OCI-LY7 (cell line): ENCODE measurements around the gene TBX20. TPM values are rescaled to one million over a fixed set of nuclear protein-coding genes. Genes with fewer than 3 reads are reported as not detected.
"Not testable (repeated sequence)": the region's sequence is repeated elsewhere in the genome, so short reads cannot be mapped to it uniquely, and the experiment has no call there.

Source experiments
- BruUV-seq: library from RNA; stranded (reverse); fragments of 400-500 nt; replicated peaks from 2 replicates; lab custom pipeline; 2021; lab: Mats Ljungman, UMichigan
- CTCF ChIA-PET: fragments of 300-600 bp; sonication (Branson Sonifier 250); formaldehyde crosslinking; loops from one replicate; lab custom pipeline; 2022; ENCODE audit warnings: antibody characterized with exemption; ENCODE audit not compliant: unreplicated experiment; lab: Charles Lee
- POLR2A ChIA-PET: fragments of 300-600 bp; sonication (Branson Sonifier 250); formaldehyde crosslinking; loops from one replicate; lab custom pipeline; 2022; ENCODE audit warnings: antibody characterized with exemption; lab: Charles Lee
- DNase-seq: peaks from one replicate; pipeline ENCODE4 v3.0.0-alpha.2; 2015; ENCODE audit warnings: low spot score
- H2AFZ ChIP-seq: fragments of 200-600 bp; sonication (generic), shearing (Covaris generic); 2 replicates; pipeline ENCODE4 v1.6.1; 2014; ENCODE audit warnings: mild to moderate bottlenecking, antibody characterized with exemption, low read length, moderate library complexity
- H3K27ac ChIP-seq: fragments of 200-600 bp; sonication (generic); 2 replicates; pipeline ENCODE4 v1.5.1; 2014; ENCODE audit warnings: mixed run types, low read depth, mild to moderate bottlenecking, moderate library complexity, low read length, inconsistent platforms; ENCODE audit not compliant: poor library complexity, severe bottlenecking
- H3K36me3 ChIP-seq: fragments of 200-600 bp; sonication (generic); 2 replicates; pipeline ENCODE4 v1.6.1; 2014; ENCODE audit warnings: mild to moderate bottlenecking, antibody characterized with exemption, low read length, moderate library complexity, mixed read lengths; ENCODE audit not compliant: insufficient read depth
- H3K4me1 ChIP-seq: fragments of 200-600 bp; sonication (generic); 2 replicates; pipeline ENCODE4 v1.5.1; 2014; ENCODE audit warnings: mild to moderate bottlenecking, low read length; ENCODE audit not compliant: insufficient read depth, poor library complexity, severe bottlenecking
- H3K4me2 ChIP-seq: fragments of 200-600 bp; sonication (generic); 2 replicates; pipeline ENCODE4 v1.6.1; 2014; ENCODE audit warnings: mild to moderate bottlenecking, low read length
- H3K4me3 ChIP-seq: fragments of 200-600 bp; sonication (generic); 2 replicates; pipeline ENCODE4 v1.5.1; 2014; ENCODE audit warnings: mild to moderate bottlenecking, low read depth, low read length; ENCODE audit not compliant: poor library complexity, severe bottlenecking
- H3K79me2 ChIP-seq: fragments of 200-600 bp; sonication (generic); 2 replicates; pipeline ENCODE4 v1.6.1; 2016; ENCODE audit warnings: low read depth, mild to moderate bottlenecking, low read length, moderate library complexity, mixed read lengths; ENCODE audit not compliant: insufficient read depth
- H3K9me2 ChIP-seq: fragments of 200-600 bp; sonication (generic); 2 replicates; pipeline ENCODE4 v1.6.1; 2016; ENCODE audit warnings: mild to moderate bottlenecking, low read length, mixed read lengths; ENCODE audit not compliant: insufficient read depth
- H3K9me3 ChIP-seq: fragments of 200-600 bp; sonication (generic); 2 replicates; pipeline ENCODE4 v1.6.1; 2014; ENCODE audit warnings: mild to moderate bottlenecking, mixed run types, low read length, mixed read lengths
- H4K20me1 ChIP-seq: fragments of 200-600 bp; sonication (generic); 2 replicates; pipeline ENCODE4 v1.6.1; 2014; ENCODE audit warnings: mild to moderate bottlenecking, antibody characterized with exemption, low read length, moderate library complexity, mixed read lengths; ENCODE audit not compliant: insufficient read depth
- intact Hi-C: fragments of 100-400 bp; cut with micrococcal nuclease; formaldehyde crosslinking; loops from one replicate; pipeline ENCODE4 v1.10.0; 2022; ENCODE audit not compliant: unreplicated experiment
- total RNA-seq, 2 experiments: library from RNA; depleted of rRNA in 1 of 2; stranded (reverse); fragments of >200 nt in 1 of 2; shearing (Covaris generic) in 1 of 2; gene quantifications; 2 replicates each; pipeline ENCODE4 v1.2.3, GENCODE V29; 2014 to 2022

TBX20 gene
- total RNA-seq, 2 experiments from 2014 or later, result 2.6 to 6.0 TPM

- H3K9me3 ChIP-seq, CTCF ChIA-PET, H3K4me3 ChIP-seq, H3K27ac ChIP-seq, POLR2A ChIA-PET, H3K36me3 ChIP-seq, intact Hi-C loops, H3K4me2 ChIP-seq, DNase-seq, H3K4me1 ChIP-seq, H4K20me1 ChIP-seq, BruUV-seq, H3K9me2 ChIP-seq, H2AFZ ChIP-seq, H3K79me2 ChIP-seq: not testable (repeated sequence)
These were observed 51.5 kb downstream of the TBX20 start for GRCh38 chr7:35202353-35202752.

DNA sequence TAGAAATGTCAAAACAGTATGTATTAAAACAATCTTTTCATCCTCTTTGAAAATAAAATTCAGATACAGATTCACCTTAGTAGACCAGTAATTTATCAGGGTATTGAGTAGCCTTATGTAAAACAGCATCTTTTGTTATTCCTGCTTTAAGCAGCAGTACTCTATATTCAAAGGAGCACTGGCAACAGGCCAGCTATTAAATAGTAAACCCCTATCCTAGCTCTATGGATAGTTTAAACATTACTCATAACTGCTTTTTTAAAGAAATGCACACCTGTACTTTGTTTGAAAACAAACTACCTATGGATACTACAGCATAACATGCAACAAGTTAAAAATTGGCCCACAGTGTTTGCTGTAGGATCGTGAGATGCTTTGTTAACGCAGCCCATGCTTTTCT lies 53.7 kb downstream of the TBX20 start:
- H3K9me2 ChIP-seq, H3K4me2 ChIP-seq, CTCF ChIA-PET, H3K36me3 ChIP-seq, BruUV-seq, H2AFZ ChIP-seq, intact Hi-C loops, H4K20me1 ChIP-seq, H3K4me3 ChIP-seq, H3K27ac ChIP-seq, DNase-seq, H3K4me1 ChIP-seq, POLR2A ChIA-PET, H3K9me3 ChIP-seq, H3K79me2 ChIP-seq: not testable (repeated sequence)

DNA sequence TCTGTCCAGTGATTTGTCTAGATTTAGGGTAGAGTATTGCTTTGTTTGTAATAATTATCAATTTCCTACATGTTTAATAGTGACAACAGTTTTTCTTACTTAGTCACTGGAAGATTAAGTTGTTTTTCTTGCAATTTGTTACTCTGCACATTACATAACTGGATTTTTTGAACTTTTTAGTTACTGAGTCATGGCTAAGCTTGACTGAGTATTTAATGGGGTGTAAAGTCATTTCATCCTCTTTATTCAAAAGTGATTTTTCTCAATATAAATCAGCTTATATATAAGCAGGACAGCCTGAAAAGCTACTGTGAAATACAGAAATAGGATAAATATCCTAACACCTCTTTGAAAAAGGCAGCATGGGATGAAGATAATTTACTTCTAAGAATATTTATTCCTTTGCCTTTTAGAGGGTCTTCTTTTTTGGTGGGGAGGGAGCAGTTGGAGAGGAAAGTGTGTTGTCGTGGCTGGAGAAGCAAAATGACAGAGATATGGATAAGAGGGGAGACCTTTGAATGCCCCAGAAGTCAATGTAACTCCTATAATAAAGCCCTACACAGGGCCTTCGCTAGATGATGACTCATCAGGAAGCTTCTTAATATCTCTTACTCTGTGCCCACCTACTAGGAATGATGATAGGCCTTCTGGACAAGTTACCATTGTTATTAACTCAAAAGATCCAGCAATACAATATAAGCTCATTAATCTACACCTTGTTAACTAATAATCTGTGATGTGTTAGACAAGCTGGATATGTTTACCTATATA lies 55.3 kb downstream of the TBX20 start:
- intact Hi-C loops, H3K4me3 ChIP-seq, H3K4me2 ChIP-seq, H3K27ac ChIP-seq, H2AFZ ChIP-seq, POLR2A ChIA-PET, H3K79me2 ChIP-seq, H3K9me3 ChIP-seq, DNase-seq, H3K36me3 ChIP-seq, H4K20me1 ChIP-seq, BruUV-seq, CTCF ChIA-PET, H3K4me1 ChIP-seq, H3K9me2 ChIP-seq: not testable (repeated sequence)

- POLR2A ChIA-PET, CTCF ChIA-PET, H3K9me2 ChIP-seq, BruUV-seq, H2AFZ ChIP-seq, intact Hi-C loops, H3K4me1 ChIP-seq, H3K27ac ChIP-seq, H3K4me3 ChIP-seq, H3K79me2 ChIP-seq, DNase-seq, H3K36me3 ChIP-seq, H3K4me2 ChIP-seq, H4K20me1 ChIP-seq, H3K9me3 ChIP-seq: not testable (repeated sequence)
These were observed 62.3 kb downstream of the TBX20 start for GRCh38 chr7:35191571-35191970.
